Measurements from ENCODE around the gene KCNQ4. TPM values are rescaled to one million over a fixed set of nuclear protein-coding genes. Genes with fewer than 3 reads are reported as not detected.

The KCNQ4 gene
- total and polyA plus RNA-seq, 10 of the 15 experiments (the other 5 are each of a cell fraction or from before 2014, with no cell fraction given), result 0.04 to 0.18 (median 0.08) TPM; not detected in 2

DNA sequence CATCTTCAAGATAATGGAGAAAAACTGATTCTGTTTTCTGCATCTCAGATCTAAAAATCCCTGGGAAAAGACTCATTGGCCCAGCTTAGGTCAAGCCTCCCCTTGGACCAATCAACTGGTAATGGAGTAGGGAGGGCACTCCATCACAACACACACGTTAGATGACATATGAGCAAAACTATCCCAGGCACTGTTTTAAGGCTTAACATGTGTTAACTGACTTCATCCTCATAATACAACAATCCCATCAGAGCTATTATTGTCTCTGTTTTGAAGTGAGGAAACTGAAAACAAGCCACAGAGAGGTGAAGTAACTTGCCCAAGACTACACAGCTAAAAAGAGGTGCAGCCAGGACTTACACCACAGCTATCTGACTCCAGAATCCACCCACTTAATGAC is 93.3 kb downstream of the KCNQ4 start:
- in situ Hi-C loops (cut with MboI) (no loop called here), intact Hi-C loops (cut with micrococcal nuclease; ENCODE audit: unreplicated experiment) (no loop called here)
- Histone ChIP-seq H3K27ac (ENCODE audit: control insufficient read depth, insufficient read depth) (no peak overlapping the region), H3K9ac (ENCODE audit: control insufficient read depth, insufficient read depth, low read length) (no peak overlapping the region), H3K4me2 (ENCODE audit: control insufficient read depth, insufficient read depth) (no peak overlapping the region), H3K27me3 (replicated peaks in 1 of 2; ENCODE audit: control insufficient read depth in 2 of 2, insufficient read depth in 2 of 2, low read length in 1 of 2) (no peaks in the 10 kb centered on the region), H3K4me3 (no peak overlapping the region), H3K36me3 (ENCODE audit: control insufficient read depth in 2 of 2, insufficient read depth in 2 of 2, low read length in 1 of 2) (no peaks in the 10 kb centered on the region), H2AFZ (ENCODE audit: control insufficient read depth, low read depth, low read length) (no peak overlapping the region), H4K20me1 (ENCODE audit: control insufficient read depth, insufficient read depth) (no peaks in the 10 kb centered on the region), H3K79me2 (ENCODE audit: control insufficient read depth, insufficient read depth, low read length) (no peaks in the 10 kb centered on the region), H3K4me1 (ENCODE audit: control insufficient read depth, insufficient read depth, low read length) (peaks cover 3% of the 10 kb centered on the region; the same call in 1 of the 2 replicates), H3K9me3 (replicated peaks; ENCODE audit: control insufficient read depth, insufficient read depth, low read length) (peaks cover 7% of the 10 kb centered on the region; the same call in 2 of the 3 replicates)
- ATAC-seq, result no peak
- SMC1A ChIA-PET (ENCODE audit: uncharacterized antibody, unreplicated experiment), result interaction anchor here (0.7 to 1.7 kb wide), 8 partner anchors 10 to 436 kb away, joined by 3 to 7 read pairs (median 4); partner anchors contain the start of gene CITED4
- no peak for FAIRE-seq
- DNase-seq (ENCODE audit: low read depth, low spot score), result no peak
- BruUV-seq (replicated peaks), result no TSS peak
- POLR2A ChIA-PET, result interaction anchor here (1.1 to 2.2 kb wide), 2 partner anchors 13 to 73 kb away, joined by 6 to 9 read pairs; no protein-coding TSS in a partner anchor
- WGBS (ENCODE audit: insufficient coverage, insufficient replicate concordance, low lambda C conversion rate, missing lambda C conversion rate), result 96% methylated on average over 1 of the region's 1 CpG
- RAD21 ChIA-PET (ENCODE audit: unreplicated experiment), result interaction anchor here (1.2 to 1.3 kb wide), 2 partner anchors 76 to 345 kb away, joined by 3 read pairs; no protein-coding TSS in a partner anchor
- CTCF ChIA-PET, result interaction anchor here (1.5 to 2.7 kb wide), 3 partner anchors 27 to 345 kb away, joined by 4 to 18 read pairs (median 5); no protein-coding TSS in a partner anchor
- no peak for TF ChIP-seq RBBP5 (conservative IDR thresholded peaks at IDR 0.05)
- TF ChIP-seq ETV6 (conservative IDR thresholded peaks at IDR 0.05 in 1 of 2, IDR thresholded peaks at IDR 0.05 in 1 of 2; ENCODE audit: borderline replicate concordance in 1 of 2, low read depth in 1 of 2), result no peak
- TF ChIP-seq HDGF (IDR thresholded peaks at IDR 0.05), result no peak
- no peak for TF ChIP-seq SP1 (IDR thresholded peaks at IDR 0.05; ENCODE audit: low read depth, low read length)
- TF ChIP-seq SUZ12 (IDR thresholded peaks at IDR 0.05; ENCODE audit: unreplicated experiment), result no peak
- TF ChIP-seq TCF3 (IDR thresholded peaks at IDR 0.05; ENCODE audit: borderline replicate concordance, insufficient read depth, low read depth, low read length), result no peak
- no peak for TF ChIP-seq KLF5 (IDR thresholded peaks at IDR 0.05; ENCODE audit: partially characterized antibody)
- no peak for TF ChIP-seq HDAC2 (IDR thresholded peaks at IDR 0.05)
- no peak for TF ChIP-seq GABPA (IDR thresholded peaks at IDR 0.05; ENCODE audit: low read depth)
- TF ChIP-seq, protein P1, sequence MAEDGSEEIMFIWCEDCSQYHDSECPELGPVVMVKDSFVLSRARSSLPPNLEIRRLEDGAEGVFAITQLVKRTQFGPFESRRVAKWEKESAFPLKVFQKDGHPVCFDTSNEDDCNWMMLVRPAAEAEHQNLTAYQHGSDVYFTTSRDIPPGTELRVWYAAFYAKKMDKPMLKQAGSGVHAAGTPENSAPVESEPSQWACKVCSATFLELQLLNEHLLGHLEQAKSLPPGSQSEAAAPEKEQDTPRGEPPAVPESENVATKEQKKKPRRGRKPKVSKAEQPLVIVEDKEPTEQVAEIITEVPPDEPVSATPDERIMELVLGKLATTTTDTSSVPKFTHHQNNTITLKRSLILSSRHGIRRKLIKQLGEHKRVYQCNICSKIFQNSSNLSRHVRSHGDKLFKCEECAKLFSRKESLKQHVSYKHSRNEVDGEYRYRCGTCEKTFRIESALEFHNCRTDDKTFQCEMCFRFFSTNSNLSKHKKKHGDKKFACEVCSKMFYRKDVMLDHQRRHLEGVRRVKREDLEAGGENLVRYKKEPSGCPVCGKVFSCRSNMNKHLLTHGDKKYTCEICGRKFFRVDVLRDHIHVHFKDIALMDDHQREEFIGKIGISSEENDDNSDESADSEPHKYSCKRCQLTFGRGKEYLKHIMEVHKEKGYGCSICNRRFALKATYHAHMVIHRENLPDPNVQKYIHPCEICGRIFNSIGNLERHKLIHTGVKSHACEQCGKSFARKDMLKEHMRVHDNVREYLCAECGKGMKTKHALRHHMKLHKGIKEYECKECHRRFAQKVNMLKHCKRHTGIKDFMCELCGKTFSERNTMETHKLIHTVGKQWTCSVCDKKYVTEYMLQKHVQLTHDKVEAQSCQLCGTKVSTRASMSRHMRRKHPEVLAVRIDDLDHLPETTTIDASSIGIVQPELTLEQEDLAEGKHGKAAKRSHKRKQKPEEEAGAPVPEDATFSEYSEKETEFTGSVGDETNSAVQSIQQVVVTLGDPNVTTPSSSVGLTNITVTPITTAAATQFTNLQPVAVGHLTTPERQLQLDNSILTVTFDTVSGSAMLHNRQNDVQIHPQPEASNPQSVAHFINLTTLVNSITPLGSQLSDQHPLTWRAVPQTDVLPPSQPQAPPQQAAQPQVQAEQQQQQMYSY (CRISPR knock-in tag; IDR thresholded peaks at IDR 0.05), result no peak
- TF ChIP-seq, protein P2, sequence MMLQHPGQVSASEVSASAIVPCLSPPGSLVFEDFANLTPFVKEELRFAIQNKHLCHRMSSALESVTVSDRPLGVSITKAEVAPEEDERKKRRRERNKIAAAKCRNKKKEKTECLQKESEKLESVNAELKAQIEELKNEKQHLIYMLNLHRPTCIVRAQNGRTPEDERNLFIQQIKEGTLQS (IDR thresholded peaks at IDR 0.05; ENCODE audit: borderline replicate concordance, extremely low read depth, low read depth, low read length), result no peak
- TF ChIP-seq, protein P3, sequence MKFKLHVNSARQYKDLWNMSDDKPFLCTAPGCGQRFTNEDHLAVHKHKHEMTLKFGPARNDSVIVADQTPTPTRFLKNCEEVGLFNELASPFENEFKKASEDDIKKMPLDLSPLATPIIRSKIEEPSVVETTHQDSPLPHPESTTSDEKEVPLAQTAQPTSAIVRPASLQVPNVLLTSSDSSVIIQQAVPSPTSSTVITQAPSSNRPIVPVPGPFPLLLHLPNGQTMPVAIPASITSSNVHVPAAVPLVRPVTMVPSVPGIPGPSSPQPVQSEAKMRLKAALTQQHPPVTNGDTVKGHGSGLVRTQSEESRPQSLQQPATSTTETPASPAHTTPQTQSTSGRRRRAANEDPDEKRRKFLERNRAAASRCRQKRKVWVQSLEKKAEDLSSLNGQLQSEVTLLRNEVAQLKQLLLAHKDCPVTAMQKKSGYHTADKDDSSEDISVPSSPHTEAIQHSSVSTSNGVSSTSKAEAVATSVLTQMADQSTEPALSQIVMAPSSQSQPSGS (IDR thresholded peaks at IDR 0.05; ENCODE audit: low read length), result no peak
- no peak for TF ChIP-seq NR2F1 (conservative IDR thresholded peaks at IDR 0.05)
- TF ChIP-seq ESRRA (IDR thresholded peaks at IDR 0.05; ENCODE audit: low read length), result no peak
- no peak for TF ChIP-seq CBX3 (IDR thresholded peaks at IDR 0.05; ENCODE audit: borderline replicate concordance, low read depth)
- no peak for TF ChIP-seq RELB (IDR thresholded peaks at IDR 0.05; ENCODE audit: low read depth)
- no peak for TF ChIP-seq HCFC1 (IDR thresholded peaks at IDR 0.05; ENCODE audit: low read length)

All from GM12878 (cell line).